ENCODE data around the gene GNPDA1.

GNPDA1 gene

GRCh38 chr5:142023836-142024235 lies 11.0 kb upstream of the GNPDA1 start:
- no peak overlapping the region for H2BK15ac ChIP-seq (ENCODE audit: low read length)
- no peak overlapping the region for H3K18ac ChIP-seq (ENCODE audit: low read length)
- no peak overlapping the region for H4K91ac ChIP-seq (ENCODE audit: low read depth, low read length, poor library complexity)
- H3K4me1 ChIP-seq (ENCODE audit: control insufficient read depth in 2 of 2, insufficient read depth in 1 of 2, low read depth in 1 of 2, low read length in 2 of 2), result peaks cover 0 to 3% of the 10 kb centered on the region in 2 donors
- H3K4me2 ChIP-seq (ENCODE audit: insufficient read depth, low read length, poor library complexity, severe bottlenecking), result no peak overlapping the region
- DNase-seq (ENCODE audit: low spot score), result no peak
- H3K79me1 ChIP-seq (ENCODE audit: low read depth, low read length), result no peaks in the 10 kb centered on the region
- H3K27me3 ChIP-seq (ENCODE audit: control insufficient read depth in 3 of 3, insufficient read depth in 3 of 3, low read depth in 1 of 3, low read length in 3 of 3), result no peaks in the 10 kb centered on the region
- no peak overlapping the region for H2BK5ac ChIP-seq (ENCODE audit: low read length)
- H3K9me3 ChIP-seq (replicated peaks in 1 of 2; ENCODE audit: control insufficient read depth in 2 of 2, insufficient read depth in 1 of 2, low read depth in 1 of 2, low read length in 2 of 2), result peaks cover 0 to 3% of the 10 kb centered on the region in 2 donors
- WGBS, 2 donors (ENCODE audit: extremely low coverage in 2 of 2, insufficient read length in 2 of 2, insufficient replicate concordance in 1 of 2), result no CpG with 5 or more reads among the region's 6 CpGs
- H2AK5ac ChIP-seq (ENCODE audit: low read depth, low read length), result no peak overlapping the region
- H3K4ac ChIP-seq (ENCODE audit: low read length), result no peak overlapping the region
- no peak overlapping the region for H3K27ac ChIP-seq (replicated peaks; ENCODE audit: low read length)
- H3K36me3 ChIP-seq (replicated peaks in 1 of 2; ENCODE audit: control insufficient read depth in 2 of 2, insufficient read depth in 2 of 2, low read length in 2 of 2), result no peaks in the 10 kb centered on the region
- H2BK12ac ChIP-seq (ENCODE audit: low read length), result no peak overlapping the region
- no peak overlapping the region for H2AFZ ChIP-seq (ENCODE audit: low read length)
- no peak overlapping the region for H2BK120ac ChIP-seq (ENCODE audit: low read depth, low read length)
- no peak overlapping the region for H3K23ac ChIP-seq (ENCODE audit: low read depth, low read length, poor library complexity)
- H3K4me3 ChIP-seq (ENCODE audit: low read length in 2 of 2), result no peak overlapping the region
- no peak overlapping the region for H3K14ac ChIP-seq (ENCODE audit: low read length)
- H4K8ac ChIP-seq (ENCODE audit: low read depth, low read length), result no peak overlapping the region
- no peak overlapping the region for H3K9ac ChIP-seq (ENCODE audit: low read depth, low read length, poor library complexity)

- Histone ChIP-seq H2BK12ac (ENCODE audit: low read length) (no peak overlapping the region), H3K4me2 (ENCODE audit: insufficient read depth, low read length, poor library complexity, severe bottlenecking) (no peak overlapping the region), H2AFZ (ENCODE audit: low read length) (no peak overlapping the region), H3K27ac (replicated peaks; ENCODE audit: low read length) (no peak overlapping the region), H3K18ac (ENCODE audit: low read length) (no peak overlapping the region), H3K14ac (ENCODE audit: low read length) (no peak overlapping the region), H4K8ac (ENCODE audit: low read depth, low read length) (no peak overlapping the region), H4K91ac (ENCODE audit: low read depth, low read length, poor library complexity) (no peak overlapping the region), H3K79me1 (ENCODE audit: low read depth, low read length) (no peaks in the 10 kb centered on the region), H2BK15ac (ENCODE audit: low read length) (no peak overlapping the region), H2BK120ac (ENCODE audit: low read depth, low read length) (no peak overlapping the region), H2BK5ac (ENCODE audit: low read length) (no peak overlapping the region), H3K4ac (ENCODE audit: low read length) (no peak overlapping the region), H3K9ac (ENCODE audit: low read depth, low read length, poor library complexity) (no peak overlapping the region), H3K36me3 (replicated peaks in 1 of 2; ENCODE audit: control insufficient read depth in 2 of 2, insufficient read depth in 2 of 2, low read length in 2 of 2) (no peaks in the 10 kb centered on the region), H2AK5ac (ENCODE audit: low read depth, low read length) (no peak overlapping the region), H3K27me3 (ENCODE audit: control insufficient read depth in 3 of 3, insufficient read depth in 3 of 3, low read depth in 1 of 3, low read length in 3 of 3) (no peaks in the 10 kb centered on the region), H3K23ac (ENCODE audit: low read depth, low read length, poor library complexity) (no peak overlapping the region), H3K4me1 (ENCODE audit: control insufficient read depth in 2 of 2, insufficient read depth in 1 of 2, low read depth in 1 of 2, low read length in 2 of 2) (no peaks in the 10 kb centered on the region), H3K9me3 (replicated peaks in 1 of 2; ENCODE audit: control insufficient read depth in 2 of 2, insufficient read depth in 1 of 2, low read depth in 1 of 2, low read length in 2 of 2) (peaks cover 0 to 3% of the 10 kb centered on the region in 2 donors), H3K4me3 (ENCODE audit: low read length in 2 of 2) (no peak overlapping the region)
- no peak for DNase-seq (ENCODE audit: low spot score)
- no CpG with 5 or more reads among the region's 1 CpG for WGBS, 2 donors (ENCODE audit: extremely low coverage in 2 of 2, insufficient read length in 2 of 2, insufficient replicate concordance in 1 of 2)
Observed at GRCh38 chr5:142020122-142020659, 7.4 kb upstream of the GNPDA1 start.

- no peak overlapping the region for H3K18ac ChIP-seq (ENCODE audit: low read length)
- no peak for DNase-seq (ENCODE audit: low spot score)
- H3K79me1 ChIP-seq (ENCODE audit: low read depth, low read length), result no peaks in the 10 kb centered on the region
- no peak overlapping the region for H2AFZ ChIP-seq (ENCODE audit: low read length)
- no peak overlapping the region for H3K27ac ChIP-seq (replicated peaks; ENCODE audit: low read length)
- H2BK12ac ChIP-seq (ENCODE audit: low read length), result no peak overlapping the region
- H3K4ac ChIP-seq (ENCODE audit: low read length), result no peak overlapping the region
- H4K91ac ChIP-seq (ENCODE audit: low read depth, low read length, poor library complexity), result no peak overlapping the region
- H2AK5ac ChIP-seq (ENCODE audit: low read depth, low read length), result no peak overlapping the region
- H3K9me3 ChIP-seq (replicated peaks in 1 of 2; ENCODE audit: control insufficient read depth in 2 of 2, insufficient read depth in 1 of 2, low read depth in 1 of 2, low read length in 2 of 2), result peaks cover 0 to 3% of the 10 kb centered on the region in 2 donors
- no peaks in the 10 kb centered on the region for H3K27me3 ChIP-seq (ENCODE audit: control insufficient read depth in 3 of 3, insufficient read depth in 3 of 3, low read depth in 1 of 3, low read length in 3 of 3)
- no peak overlapping the region for H3K23ac ChIP-seq (ENCODE audit: low read depth, low read length, poor library complexity)
- no peak overlapping the region for H3K4me2 ChIP-seq (ENCODE audit: insufficient read depth, low read length, poor library complexity, severe bottlenecking)
- no peaks in the 10 kb centered on the region for H3K4me1 ChIP-seq (ENCODE audit: control insufficient read depth in 2 of 2, insufficient read depth in 1 of 2, low read depth in 1 of 2, low read length in 2 of 2)
- no peak overlapping the region for H3K14ac ChIP-seq (ENCODE audit: low read length)
- no peak overlapping the region for H2BK5ac ChIP-seq (ENCODE audit: low read length)
- WGBS, 2 donors (ENCODE audit: extremely low coverage in 2 of 2, insufficient read length in 2 of 2, insufficient replicate concordance in 1 of 2), result no CpG with 5 or more reads among the region's 5 CpGs
- no peak overlapping the region for H2BK15ac ChIP-seq (ENCODE audit: low read length)
- H3K4me3 ChIP-seq (ENCODE audit: low read length in 2 of 2), result no peak overlapping the region
- no peak overlapping the region for H4K8ac ChIP-seq (ENCODE audit: low read depth, low read length)
- H3K36me3 ChIP-seq (replicated peaks in 1 of 2; ENCODE audit: control insufficient read depth in 2 of 2, insufficient read depth in 2 of 2, low read length in 2 of 2), result no peaks in the 10 kb centered on the region
- H2BK120ac ChIP-seq (ENCODE audit: low read depth, low read length), result no peak overlapping the region
- no peak overlapping the region for H3K9ac ChIP-seq (ENCODE audit: low read depth, low read length, poor library complexity)
Observed at GRCh38 chr5:142017832-142018427, 5.1 kb upstream of the GNPDA1 start.

- Histone ChIP-seq H3K9ac (ENCODE audit: low read depth, low read length, poor library complexity) (no peak overlapping the region), H3K18ac (ENCODE audit: low read length) (no peak overlapping the region), H2AFZ (ENCODE audit: low read length) (no peak overlapping the region), H3K36me3 (replicated peaks in 1 of 2; ENCODE audit: control insufficient read depth in 2 of 2, insufficient read depth in 2 of 2, low read length in 2 of 2) (peaks cover 0 to under 1% of the 10 kb centered on the region in 2 donors), H3K4ac (ENCODE audit: low read length) (no peak overlapping the region), H3K14ac (ENCODE audit: low read length) (no peak overlapping the region), H4K8ac (ENCODE audit: low read depth, low read length) (no peak overlapping the region), H2BK120ac (ENCODE audit: low read depth, low read length) (no peak overlapping the region), H3K79me1 (ENCODE audit: low read depth, low read length) (no peaks in the 10 kb centered on the region), H3K4me2 (ENCODE audit: insufficient read depth, low read length, poor library complexity, severe bottlenecking) (no peak overlapping the region), H3K4me3 (ENCODE audit: low read length in 2 of 2) (no peak overlapping the region), H2BK15ac (ENCODE audit: low read length) (no peak overlapping the region), H3K23ac (ENCODE audit: low read depth, low read length, poor library complexity) (no peak overlapping the region), H3K9me3 (replicated peaks in 1 of 2; ENCODE audit: control insufficient read depth in 2 of 2, insufficient read depth in 1 of 2, low read depth in 1 of 2, low read length in 2 of 2) (peaks cover 0 to 3% of the 10 kb centered on the region in 2 donors), H2BK12ac (ENCODE audit: low read length) (no peak overlapping the region), H3K4me1 (ENCODE audit: control insufficient read depth in 2 of 2, insufficient read depth in 1 of 2, low read depth in 1 of 2, low read length in 2 of 2) (peaks cover 0 to 7% of the 10 kb centered on the region in 2 donors), H3K27ac (replicated peaks; ENCODE audit: low read length) (no peak overlapping the region), H3K27me3 (ENCODE audit: control insufficient read depth in 3 of 3, insufficient read depth in 3 of 3, low read depth in 1 of 3, low read length in 3 of 3) (no peaks in the 10 kb centered on the region), H2AK5ac (ENCODE audit: low read depth, low read length) (no peak overlapping the region), H4K91ac (ENCODE audit: low read depth, low read length, poor library complexity) (no peak overlapping the region), H2BK5ac (ENCODE audit: low read length) (no peak overlapping the region)
- WGBS, 2 donors (ENCODE audit: extremely low coverage in 2 of 2, insufficient read length in 2 of 2, insufficient replicate concordance in 1 of 2), result no CpG with 5 or more reads among the region's 4 CpGs
- no peak for DNase-seq (ENCODE audit: low spot score)
Observed at GRCh38 chr5:142016556-142016955, 3.7 kb upstream of the GNPDA1 start.

All from neuronal stem cell (in vitro differentiated cells).